Stimulated activated naive CD4-positive, alpha-beta T cell treated with Interleukin-2 at 50 U/mL for 16 hours (primary cell): ENCODE results near the gene XPNPEP2.

ENCODE experiments used
- DNase-seq: peaks from one replicate; lab custom pipeline; 2025; lab: John Stamatoyannopoulos, UW

Gene XPNPEP2

DNA sequence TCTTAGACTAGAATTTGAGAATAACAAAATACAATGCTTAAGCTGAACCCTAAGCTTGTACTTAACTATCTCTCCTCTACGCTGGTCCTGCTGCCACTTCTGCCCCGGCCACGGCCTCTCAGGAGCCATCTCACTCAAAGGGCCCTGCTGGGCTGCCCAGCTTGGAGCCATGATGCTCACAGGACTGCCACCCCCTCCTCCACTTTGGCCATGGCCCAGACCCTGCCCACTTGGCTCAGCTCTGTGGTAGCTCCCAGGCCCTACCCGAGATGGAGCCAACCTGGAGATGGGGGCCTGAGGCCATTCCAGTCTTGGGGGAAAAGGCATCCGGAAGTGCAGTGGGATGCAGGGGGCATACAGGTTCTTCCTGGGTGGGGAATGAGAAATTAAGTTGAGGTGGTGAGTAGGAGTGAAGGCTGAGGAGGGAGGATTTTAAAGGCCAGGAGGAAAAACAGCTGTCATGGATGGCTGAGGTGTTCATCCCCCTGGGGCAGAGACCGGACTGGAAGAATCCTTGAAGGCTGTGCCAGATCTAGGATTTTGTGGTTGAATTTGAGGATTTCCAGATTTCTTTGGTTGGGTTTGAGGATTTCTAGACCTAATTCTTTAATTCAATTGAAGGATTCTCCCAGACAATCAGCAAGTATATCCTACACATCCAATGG, 41.8 kb downstream of the XPNPEP2 start:
- DNase-seq = no peak

DNA sequence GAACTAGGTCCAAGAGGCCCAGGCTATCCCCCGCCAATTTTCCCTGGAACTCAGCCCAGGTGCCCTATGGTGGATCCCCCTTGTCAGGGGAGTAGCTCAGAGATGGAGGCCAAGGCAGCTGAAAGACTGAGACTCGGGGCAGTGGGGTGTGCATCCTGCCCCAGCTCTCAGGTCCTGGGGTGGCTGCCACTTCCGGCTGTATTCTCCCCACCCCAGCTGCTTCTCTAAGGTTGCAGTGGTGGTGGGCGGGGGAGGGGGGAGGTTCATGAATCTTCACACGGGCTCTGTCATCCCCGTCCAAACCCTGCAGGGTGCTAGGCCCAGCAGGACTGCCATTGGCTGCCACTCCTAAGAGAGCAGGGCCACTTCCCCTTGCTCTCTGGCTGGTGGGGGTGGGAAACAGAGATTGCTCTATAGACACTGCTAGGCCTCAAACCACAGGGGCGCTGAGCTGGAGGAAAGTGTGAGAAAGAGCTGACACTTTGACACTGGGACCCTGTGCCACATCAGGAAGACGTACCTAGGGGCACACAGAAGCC, 42.4 kb downstream of the XPNPEP2 start:
- peak; percentile 88 for DNase-seq

DNA sequence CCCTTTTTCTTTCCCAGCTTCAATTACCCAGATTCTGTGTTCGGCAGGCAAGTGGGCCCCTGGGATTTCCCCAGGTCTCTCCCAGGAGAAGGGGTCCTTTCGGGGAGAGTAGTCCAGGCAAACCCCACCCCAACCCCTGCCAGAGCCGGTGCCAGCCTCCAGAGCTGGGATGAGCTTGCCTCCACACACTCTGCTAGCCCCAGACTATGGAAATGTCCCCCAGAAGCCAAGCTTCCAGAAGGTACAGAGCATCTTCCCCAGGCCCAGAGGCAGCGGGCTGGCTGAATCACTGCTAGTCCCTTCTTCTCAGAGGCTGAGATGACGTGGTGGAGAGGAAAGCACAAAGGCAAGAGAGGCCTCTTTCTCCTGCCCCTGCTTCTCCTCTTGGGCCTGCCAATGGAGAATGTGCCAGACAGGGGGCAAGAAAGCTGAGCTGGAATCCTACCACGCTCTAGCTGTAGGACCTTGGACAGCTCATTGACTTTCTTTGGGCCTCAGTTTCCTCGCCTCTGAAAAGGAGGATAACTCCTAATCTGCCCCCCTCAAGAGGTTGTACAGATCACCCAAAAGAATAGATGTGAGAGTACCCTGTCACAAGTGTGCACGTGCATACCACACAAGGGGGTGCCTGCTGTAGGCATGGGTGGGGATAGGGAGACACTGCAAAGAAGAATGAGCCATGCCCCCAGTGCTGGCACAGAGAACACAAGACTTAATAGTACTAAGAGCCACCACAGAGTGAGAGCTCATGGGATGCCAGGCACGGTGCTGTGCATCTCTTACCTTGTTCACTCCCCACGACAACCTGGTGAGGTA, 43.1 kb downstream of the XPNPEP2 start:
- peak; percentile 33 for DNase-seq

DNA sequence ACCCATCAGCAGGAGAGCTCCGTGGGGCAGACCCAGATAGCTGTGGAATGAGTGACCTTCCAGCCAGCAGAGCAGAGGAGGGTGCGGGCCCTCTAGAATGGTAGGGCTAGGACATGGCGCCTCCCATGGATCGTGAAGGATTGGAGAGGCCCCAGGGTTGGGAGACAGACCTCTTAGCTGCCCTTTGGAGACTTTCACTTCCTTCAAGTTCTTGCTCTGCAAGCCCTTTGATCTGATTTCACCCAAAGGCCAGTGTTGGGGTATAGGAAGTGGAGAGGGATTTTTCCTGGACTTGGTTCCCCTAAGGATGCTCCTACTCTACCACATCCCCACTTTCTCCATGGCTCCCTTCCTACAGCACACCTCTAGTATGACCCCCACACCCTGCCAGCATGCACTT, 43.9 kb downstream of the XPNPEP2 start:
- DNase-seq = no peak

DNA sequence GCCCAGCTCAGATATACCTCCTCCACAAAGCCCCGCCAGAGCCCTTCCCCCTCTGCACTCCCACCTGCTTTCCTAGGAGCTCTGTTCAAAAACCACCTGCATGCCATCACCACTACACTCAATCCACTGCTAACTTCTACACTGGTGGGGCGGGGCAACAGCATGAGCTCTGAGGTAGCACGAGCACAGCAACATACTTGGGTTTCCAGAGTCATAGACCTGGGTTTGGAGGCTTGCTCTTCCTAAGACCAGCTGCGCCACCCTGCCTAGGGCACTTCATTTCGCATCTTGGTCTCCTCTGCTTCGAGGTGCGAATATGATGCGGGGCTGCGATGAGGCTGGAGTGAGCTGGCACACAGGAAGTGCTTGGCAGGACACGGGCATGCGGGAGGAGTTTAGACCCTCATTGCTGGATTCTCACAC, 44.5 kb downstream of the XPNPEP2 start:
- no peak for DNase-seq

DNA sequence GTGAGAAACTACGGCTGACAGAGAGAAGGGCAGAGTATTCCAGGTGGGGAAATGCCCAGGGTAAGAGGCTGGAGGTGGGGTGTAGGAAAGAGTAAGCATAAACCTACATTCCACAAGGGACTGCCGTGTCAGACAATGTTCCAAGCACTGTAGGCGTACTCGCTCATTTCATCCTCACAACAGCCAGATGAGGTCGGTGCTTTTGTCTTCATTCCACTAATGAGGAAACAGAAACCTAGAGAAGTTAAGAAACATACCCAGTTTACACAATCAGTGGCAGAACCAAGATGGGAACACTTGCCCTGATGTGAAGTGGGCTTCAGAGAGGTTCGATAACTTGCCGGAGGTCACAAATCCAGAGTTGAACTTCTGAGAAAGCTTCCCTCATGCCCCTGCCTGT, 45.6 kb downstream of the XPNPEP2 start:
- no peak for DNase-seq

DNA sequence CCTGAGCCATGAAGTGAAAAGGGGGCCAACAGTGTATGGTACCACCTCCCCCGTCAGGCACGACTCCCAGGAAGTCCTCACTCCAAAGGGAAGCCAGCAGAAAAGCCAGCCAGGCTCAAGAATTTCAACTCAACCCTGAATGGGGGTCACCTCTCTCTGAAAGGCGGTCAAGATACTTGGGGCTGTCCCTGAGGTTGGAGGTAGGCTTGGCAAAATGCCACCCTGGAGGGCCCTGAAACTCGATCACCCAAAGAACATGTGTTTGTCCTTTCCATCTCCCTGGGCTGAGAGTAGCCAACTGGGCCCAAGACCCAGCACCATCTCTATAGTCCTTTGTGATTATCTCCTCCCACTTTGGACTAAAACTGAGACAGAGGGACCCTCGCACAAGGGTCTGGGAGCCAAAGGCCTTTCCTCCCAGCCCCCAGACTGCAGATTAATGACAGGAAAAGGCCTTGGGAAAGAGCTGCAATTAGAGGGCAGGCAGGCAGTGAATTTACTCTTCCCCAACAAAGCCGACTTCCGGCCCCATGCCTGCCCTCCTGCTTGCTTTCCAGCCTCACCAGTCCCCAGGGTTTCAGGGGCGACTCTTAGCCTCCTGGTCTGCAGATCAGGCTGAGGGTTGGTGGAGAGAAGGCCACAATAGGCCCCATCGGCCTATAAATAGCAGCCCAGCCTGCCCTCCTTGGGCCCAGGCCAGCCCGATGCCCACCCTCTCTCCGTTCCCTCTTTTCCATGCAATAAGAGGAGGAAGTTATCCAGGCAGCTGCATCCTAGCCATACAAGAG, 46.6 kb downstream of the XPNPEP2 start:
- no peak for DNase-seq

DNA sequence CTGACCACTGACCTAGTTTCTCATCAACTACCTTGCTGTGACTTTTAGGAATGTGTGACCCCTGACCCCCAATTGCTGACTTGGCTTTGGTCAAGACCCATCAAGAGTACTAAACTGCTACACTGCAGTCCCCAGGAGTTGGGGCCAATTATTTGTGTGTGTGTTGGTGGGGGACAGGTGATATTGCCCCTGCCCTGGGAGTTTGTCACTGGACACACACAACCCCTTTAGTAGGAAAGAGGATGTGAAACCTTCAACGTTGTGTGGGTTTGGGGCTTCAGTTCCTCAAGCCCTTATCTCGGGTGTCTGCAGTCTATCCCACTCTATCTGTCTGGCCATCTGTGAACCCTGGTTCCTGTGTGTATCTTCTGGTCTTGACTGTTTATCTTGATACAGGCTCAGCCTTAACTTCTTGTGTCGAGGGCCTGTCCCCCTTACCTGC, 47.5 kb downstream of the XPNPEP2 start:
- no peak for DNase-seq

DNA sequence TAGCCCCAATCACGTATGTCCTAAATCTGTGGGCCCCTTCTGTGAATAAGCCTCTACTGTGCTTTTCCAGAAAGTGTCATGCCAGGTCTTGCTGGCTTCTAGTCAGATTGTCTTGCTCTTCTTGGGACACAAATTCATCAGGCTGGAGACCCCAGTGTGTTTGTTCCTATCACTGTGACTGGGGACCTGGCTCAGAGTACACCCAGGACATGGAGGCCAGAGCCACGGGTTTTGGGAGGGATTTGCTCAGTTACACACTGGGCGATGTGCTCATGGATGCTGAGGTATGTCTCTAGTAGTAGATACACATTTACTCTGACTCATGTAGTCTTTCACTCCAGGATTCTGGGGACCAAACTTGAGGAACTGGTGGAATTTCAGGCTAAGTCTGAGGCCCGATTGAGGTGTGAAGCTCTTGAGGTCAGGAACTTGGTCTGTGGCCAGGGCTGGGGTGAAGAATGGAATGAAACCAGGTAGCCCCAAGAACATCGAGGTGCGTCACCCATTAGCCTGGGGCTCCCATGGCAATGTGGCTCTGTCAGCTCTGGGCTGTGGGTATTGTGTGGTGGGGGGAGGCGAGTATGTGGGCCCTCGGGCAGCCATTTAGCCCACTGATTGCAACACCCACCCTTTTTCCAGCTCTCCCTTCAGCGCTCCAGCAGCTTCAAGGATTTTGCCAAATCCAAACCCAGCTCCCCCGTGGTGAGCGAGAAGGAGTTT, 48.7 kb downstream of the XPNPEP2 start:
- no peak for DNase-seq

DNA sequence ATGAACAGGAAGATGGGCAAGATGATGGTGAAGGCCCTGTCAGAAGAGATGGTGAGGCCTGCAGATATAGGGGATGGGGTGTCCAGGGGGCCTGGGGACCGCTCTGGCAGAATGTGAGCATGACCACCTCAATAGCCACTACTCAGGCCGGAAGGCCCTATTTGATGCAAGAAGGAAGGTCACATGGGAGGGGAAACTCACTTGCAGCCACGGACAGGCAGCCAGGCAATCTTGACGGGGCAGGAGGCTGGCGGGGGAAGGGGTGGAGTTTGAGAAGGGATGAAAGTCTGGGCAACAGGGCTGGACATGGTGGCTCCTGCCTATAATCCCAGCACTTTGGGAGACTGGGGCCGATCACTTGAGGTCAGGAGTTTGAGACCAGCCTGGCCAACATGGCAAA, 49.7 kb downstream of the XPNPEP2 start:
- DNase-seq = no peak

DNA sequence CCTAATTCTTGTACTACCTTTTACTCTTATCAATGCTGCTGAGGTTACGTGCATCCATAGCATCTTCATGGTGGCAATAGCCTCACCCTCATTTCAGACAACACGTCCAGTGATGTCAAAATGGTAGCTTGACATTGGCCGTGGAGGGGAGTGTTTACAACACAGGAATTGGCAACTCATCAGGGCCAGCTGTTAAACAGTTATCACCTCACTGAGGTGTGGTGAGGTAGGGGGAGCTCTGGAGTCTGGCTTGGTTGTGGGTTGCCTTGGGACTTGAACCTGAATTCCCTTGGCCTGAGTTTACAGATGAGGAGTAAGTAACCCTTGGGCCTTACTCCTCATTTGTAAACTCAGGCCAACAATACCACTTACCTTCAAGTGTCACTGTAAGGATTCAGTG, 51.4 kb downstream of the XPNPEP2 start:
- DNase-seq = no peak

DNA sequence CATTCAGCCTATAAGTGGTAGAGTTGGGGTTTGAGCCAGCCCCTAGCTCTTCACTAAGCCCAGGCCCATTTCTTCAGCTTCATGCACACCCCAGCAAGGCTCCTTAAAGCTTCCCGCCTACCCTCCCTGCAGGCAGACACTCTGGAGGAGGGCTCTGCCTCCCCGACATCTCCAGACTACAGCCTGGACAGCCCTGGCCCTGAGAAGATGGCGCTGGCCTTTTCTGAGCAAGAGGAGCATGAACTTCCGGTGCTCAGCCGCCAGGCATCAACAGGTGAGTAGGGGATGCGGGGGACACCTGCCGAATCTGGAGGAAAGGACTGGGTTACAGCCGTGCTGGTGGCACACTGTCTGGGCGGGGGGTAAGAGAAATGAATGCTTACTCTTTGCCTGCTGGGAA, 52.0 kb downstream of the XPNPEP2 start:
- no peak for DNase-seq

DNA sequence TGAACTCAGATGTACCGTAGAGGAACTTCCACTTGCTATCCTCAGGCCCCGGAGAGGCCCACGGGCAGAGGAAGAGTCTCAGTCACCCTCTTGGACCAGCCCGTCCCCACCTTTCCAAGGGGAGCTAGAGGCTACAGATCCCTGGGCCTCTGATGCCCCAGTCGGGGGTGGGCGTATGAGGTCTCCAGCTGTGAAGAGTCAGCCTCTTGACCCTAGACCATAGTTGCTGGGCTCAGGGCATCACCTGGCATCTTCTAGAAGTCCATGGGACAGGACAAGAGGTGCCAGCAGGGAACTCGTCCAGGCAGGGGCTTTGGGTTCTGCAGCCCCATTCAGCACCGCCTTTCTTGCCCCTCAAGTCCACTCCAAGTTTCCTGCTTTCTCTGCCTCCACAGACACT, 52.6 kb downstream of the XPNPEP2 start:
- DNase-seq = no peak

DNA sequence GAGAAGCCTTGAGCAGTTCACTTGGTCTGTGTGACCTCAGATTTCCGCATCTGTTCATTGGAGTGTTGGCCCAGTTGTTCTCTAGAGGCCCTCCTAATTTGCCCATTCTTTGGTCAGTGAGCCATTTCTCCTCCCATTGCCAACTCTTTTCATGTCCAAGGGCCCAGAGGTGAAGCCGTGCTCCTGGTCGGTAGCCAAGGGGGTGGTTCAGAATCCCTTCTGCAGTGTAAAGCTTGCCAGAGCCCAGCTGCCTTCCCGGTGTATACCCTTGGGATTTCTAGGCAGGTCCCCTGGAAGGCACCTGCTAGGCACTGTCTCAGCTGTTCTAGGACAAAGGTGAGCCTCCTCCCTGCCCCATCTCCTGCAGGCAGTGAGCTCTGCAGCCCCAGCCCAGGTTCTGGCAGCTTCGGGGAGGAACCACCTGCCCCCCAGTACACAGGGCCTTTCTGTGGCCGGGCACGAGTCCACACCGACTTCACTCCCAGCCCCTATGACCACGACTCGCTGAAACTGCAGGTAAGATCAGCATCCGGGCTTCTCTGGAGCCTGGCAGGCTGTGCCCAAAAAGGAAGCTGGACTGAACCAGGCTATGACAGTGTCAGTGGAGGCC, 53.3 kb downstream of the XPNPEP2 start:
- DNase-seq = no peak

DNA sequence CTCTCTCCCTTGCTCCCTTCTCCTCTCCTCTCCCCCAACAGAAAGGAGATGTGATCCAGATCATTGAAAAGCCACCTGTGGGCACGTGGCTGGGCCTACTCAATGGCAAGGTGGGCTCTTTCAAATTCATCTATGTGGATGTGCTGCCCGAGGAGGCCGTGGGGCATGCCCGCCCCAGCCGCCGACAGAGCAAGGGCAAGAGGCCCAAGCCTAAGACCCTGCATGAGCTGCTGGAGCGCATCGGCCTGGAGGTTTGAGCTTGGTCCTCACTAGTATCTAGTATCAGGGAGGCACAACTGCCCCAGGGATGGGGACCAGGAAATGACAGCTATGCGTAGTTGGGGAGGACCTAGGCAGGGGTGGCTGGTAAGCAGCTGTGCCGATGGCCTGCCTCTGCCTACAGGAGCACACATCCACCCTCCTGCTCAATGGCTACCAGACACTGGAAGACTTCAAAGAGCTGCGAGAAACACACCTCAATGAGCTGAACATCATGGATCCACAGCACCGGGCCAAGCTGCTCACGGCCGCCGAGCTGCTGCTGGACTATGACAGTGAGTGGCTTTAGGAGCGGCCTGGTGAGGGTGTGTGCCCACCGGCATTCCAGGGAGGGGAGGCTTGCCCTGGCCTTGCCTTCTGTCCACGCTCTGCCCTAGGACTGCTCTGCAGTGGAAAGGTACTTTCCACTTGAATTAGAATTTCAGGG, 54.0 kb downstream of the XPNPEP2 start:
- DNase-seq = no peak

DNA sequence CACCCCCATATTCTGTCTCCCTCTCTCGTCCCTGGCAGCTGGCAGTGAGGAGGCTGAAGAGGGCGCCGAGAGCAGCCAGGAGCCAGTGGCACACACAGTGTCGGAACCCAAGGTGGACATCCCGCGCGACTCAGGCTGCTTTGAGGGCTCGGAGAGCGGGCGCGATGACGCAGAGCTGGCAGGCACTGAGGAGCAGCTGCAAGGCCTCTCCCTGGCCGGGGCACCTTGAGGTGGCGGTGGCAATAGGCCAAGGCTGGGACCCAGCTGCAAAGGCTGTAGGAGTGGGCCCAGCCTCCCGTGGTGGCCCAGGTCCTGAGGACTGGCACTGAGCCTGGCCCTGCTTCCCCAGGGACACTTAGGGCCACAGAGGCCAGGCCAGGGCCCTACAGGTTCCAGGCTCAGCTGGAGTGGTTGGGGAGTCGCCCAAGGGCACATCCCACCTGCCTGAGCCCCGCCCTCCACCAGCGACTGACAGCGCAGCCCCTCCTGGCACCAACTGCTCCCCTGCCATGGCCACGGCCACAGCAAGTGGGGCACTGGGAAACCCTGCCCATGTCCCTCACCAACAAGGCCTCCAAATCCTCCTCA, 54.9 kb downstream of the XPNPEP2 start:
- no peak for DNase-seq

DNA sequence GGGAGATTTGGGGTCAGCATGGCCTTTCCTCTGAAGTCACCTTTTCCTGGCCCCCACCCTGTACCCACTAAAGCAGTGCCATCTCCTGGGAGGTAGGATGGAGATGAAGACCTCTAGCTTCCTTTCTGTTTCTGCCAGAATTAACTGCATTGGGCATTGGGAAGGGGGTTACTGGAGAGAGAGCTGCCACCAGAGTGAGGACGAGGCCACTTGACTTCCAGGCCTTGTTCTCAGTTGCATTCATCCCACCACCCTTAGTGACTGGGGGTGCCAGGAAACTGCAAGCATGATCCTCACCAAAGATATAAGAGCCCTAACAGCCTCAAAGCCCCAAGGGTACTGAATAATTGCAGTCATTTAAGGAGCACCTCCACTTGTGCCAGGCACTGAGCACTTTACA, 56.8 kb downstream of the XPNPEP2 start:
- no peak for DNase-seq

DNA sequence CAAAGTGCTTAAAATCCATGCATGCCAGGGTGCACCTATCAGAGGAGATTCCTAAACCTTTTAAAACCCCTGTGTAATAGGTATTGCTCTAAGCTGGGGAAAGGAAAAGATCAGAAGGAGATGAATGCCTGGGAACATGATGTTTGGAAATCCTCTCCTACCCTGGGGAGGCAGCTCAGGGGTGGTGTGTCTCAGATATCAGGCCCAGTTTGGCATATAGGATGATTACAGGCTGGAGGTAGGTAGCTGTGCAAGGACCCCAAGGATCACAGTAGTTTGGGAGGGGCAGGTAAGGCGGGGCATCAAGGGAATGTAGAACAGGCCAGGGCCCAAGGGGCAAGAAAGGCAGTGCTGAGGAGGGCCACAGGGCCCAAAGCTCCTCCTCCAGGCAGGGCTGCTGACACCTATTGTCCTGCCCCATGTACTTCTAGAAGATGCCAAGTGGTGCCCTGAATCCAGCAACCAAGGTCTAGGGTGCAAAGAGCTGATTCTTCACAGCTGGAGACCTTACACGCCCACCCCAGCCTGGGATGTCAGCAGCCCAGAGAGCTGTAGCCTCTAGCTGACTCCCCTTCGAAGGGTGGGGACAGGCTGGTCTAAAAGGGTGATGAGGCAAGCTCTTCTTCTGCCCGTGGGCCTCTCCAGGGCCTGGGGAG, 58.6 kb downstream of the XPNPEP2 start:
- no peak for DNase-seq

DNA sequence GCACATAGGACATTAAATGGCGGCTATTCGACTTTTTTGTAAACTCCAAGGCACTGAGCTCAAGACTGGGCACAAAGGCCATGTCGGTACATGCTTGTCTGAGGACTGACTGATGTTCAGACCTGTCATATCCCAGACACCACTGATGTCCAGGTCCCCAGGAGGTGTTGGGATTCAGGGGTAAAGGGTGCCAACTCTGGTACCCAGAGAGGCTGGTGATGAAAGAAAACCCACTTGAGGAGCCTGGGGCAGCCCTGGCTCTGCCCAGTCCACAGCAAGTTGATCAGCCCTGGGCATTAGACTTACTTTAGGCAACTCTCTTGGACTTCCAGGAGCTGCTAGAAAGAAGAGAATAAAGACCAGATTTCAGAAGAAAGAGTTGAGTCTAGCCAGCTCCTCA, 59.7 kb downstream of the XPNPEP2 start:
- no peak for DNase-seq

DNA sequence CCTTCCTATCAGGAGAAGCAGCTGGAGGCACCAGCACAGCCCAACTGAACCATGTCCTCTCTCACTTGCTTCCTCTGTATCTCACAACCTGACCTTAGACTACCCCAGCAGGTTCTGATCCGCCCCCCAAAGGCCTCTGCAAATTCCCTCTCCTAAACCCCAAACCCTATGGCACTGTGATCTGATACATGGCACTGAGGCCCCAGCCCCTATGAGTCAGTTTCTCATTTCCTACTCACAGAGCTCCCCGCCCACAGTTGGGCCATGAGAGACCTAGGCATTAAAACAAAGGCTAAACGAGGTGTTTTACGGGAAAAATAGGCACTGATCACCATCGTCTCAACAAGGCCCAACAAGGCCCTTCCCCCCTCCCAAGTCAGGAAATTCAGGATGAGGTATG, 60.1 kb downstream of the XPNPEP2 start:
- DNase-seq = peak; percentile 30
